OCI-LY1 (cell line): ENCODE data around the gene CNGA2.

Source experiments
- CTCF ChIP-seq: fragments of 200-600 bp; sonication (generic), shearing (Covaris generic); IDR thresholded peaks from 2 replicates; pipeline ENCODE4 v1.5.1; 2017; ENCODE audit warnings: mild to moderate bottlenecking, antibody characterized with exemption, low read length, moderate library complexity, mixed read lengths
- EZH2 ChIP-seq: fragments of 200-600 bp; sonication (generic), shearing (Covaris generic); IDR thresholded peaks from 2 replicates; pipeline ENCODE4 v1.8.0; 2017; ENCODE audit warnings: borderline replicate concordance, mixed run types, mild to moderate bottlenecking, antibody characterized with exemption, low read length, moderate library complexity, mixed read lengths

- TF ChIP-seq EZH2 (no peak), CTCF (no peak)
These were observed 30.5 kb downstream of the CNGA2 start for GRCh38 chrX:151765026-151765425.
